Neural progenitor cell (in vitro differentiated cells): ENCODE results near the gene P2RY12.

Source experiments
- EZH2 ChIP-seq: fragments of 200-600 bp; sonication (generic); IDR thresholded peaks from 2 replicates; pipeline ENCODE4 v1.6.1; 2017; ENCODE audit warnings: antibody characterized with exemption, mild to moderate bottlenecking, moderate library complexity
- EZH2phosphoT487 ChIP-seq: fragments of 200-600 bp; sonication (generic); IDR thresholded peaks from 2 replicates; pipeline ENCODE4 v1.6.1; 2017; ENCODE audit warnings: antibody characterized with exemption
- TF ChIP-seq, protein P1 (sequence below): fragments of 200-600 bp; sonication (generic); IDR thresholded peaks from 2 replicates; pipeline ENCODE4 v1.5.1; 2017; ENCODE audit warnings: antibody characterized with exemption, mild to moderate bottlenecking

DNA sequence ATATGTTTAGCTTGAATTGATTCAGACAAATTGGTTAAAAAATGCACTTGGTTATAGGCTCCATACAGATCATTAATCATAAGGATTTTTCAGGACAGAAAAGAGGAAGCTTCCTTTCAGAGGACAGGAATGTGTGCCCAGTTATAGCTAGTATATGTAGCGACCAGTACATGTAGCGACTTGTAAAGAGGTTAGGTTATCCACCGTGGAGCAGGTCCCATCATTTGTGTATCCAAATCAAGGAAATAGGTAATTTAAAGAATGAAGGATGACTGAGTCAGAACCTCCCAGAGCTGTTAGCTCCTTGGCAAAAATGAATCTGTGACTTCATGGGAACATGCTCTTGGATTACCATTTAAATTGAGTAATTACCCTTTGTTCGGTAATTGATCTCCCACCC lies 15.8 kb upstream of the P2RY12 start:
- TF ChIP-seq, protein P1, sequence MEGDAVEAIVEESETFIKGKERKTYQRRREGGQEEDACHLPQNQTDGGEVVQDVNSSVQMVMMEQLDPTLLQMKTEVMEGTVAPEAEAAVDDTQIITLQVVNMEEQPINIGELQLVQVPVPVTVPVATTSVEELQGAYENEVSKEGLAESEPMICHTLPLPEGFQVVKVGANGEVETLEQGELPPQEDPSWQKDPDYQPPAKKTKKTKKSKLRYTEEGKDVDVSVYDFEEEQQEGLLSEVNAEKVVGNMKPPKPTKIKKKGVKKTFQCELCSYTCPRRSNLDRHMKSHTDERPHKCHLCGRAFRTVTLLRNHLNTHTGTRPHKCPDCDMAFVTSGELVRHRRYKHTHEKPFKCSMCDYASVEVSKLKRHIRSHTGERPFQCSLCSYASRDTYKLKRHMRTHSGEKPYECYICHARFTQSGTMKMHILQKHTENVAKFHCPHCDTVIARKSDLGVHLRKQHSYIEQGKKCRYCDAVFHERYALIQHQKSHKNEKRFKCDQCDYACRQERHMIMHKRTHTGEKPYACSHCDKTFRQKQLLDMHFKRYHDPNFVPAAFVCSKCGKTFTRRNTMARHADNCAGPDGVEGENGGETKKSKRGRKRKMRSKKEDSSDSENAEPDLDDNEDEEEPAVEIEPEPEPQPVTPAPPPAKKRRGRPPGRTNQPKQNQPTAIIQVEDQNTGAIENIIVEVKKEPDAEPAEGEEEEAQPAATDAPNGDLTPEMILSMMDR = no peak
- TF ChIP-seq EZH2 = no peak
- no peak for TF ChIP-seq EZH2phosphoT487
